HCT116 (cell line): ENCODE data around the gene PSMA3. TPM values are rescaled to one million over a fixed set of nuclear protein-coding genes. Genes with fewer than 3 reads are reported as not detected.

ENCODE experiments used
- ATAC-seq: fragments of 200-7000 bp; cut with Tn5 transposase; 2 replicates; pipeline ENCODE4 v1.9.1; 2020; ENCODE audit warnings: mild to moderate bottlenecking, moderate library complexity
- BruUV-seq: library from RNA; stranded (reverse); fragments of 400-500 nt; replicated peaks from 2 replicates; lab custom pipeline; 2021; lab: Mats Ljungman, UMichigan
- CTCF ChIA-PET: fragments of 300-600 bp; sonication (Branson Sonifier 250); formaldehyde crosslinking; loops from one replicate; lab custom pipeline; 2021; ENCODE audit warnings: antibody characterized with exemption; lab: Charles Lee
- POLR2A ChIA-PET: fragments of 300-600, 350-600 bp; sonication (Branson Sonifier 250); formaldehyde crosslinking; loops from one replicate; lab custom pipeline; 2021; ENCODE audit warnings: antibody characterized with exemption; lab: Charles Lee
- RAD21 ChIA-PET, 2 experiments: fragments of 300-600 bp; sonication (Branson Sonifier 250); formaldehyde crosslinking; loops; one replicate each; lab custom pipeline; 2023; ENCODE audit warnings: low total read pairs in 2 of 2; ENCODE audit not compliant: uncharacterized antibody in 2 of 2, unreplicated experiment in 2 of 2, low non-redundant PET in 1 of 2; lab: Charles Lee
- DNase-seq: peaks from one replicate; pipeline ENCODE4 v3.0.0-alpha.2; 2010; ENCODE audit warnings: low read depth, low spot score
- H2AFZ ChIP-seq: fragments of 200-600 bp; shearing (Covaris generic), sonication (generic); 2 replicates; pipeline ENCODE4 v1.6.1; 2017; ENCODE audit warnings: low read depth, mixed run types, mixed read lengths, antibody characterized with exemption, low read length; ENCODE audit not compliant: poor library complexity, severe bottlenecking
- H3K27ac ChIP-seq: 2 replicates; pipeline ENCODE4 v1.5.1; 2012; ENCODE audit warnings: low read depth, low read length
- H3K27me3 ChIP-seq: fragments of 200-600 bp; sonication (generic); 2 replicates; pipeline ENCODE4 v1.6.1; 2016; ENCODE audit warnings: mixed run types, low read length, mixed read lengths; ENCODE audit not compliant: insufficient read depth
- H3K36me3 ChIP-seq, 2 experiments: fragments of 200-500 bp in 1 of 2; fragments of 200-600 bp in 1 of 2; sonication (Bioruptor generic) in 1 of 2; sonication (generic) in 1 of 2; 2 replicates each; pipeline versions ENCODE4 v1.5.1 to v1.6.1; 2014 to 2016; ENCODE audit warnings: low read length in 2 of 2, inconsistent platforms in 1 of 2, mixed read lengths in 1 of 2, mixed run types in 1 of 2; ENCODE audit not compliant: insufficient read depth in 2 of 2, control insufficient read depth in 1 of 2
- H3K4me1 ChIP-seq, 2 experiments: fragments of 200-600 bp in 1 of 2; sonication (generic) in 1 of 2; 2 replicates each; pipeline versions ENCODE4 v1.5.1 to v1.6.1; 2012 to 2017; ENCODE audit warnings: low read length in 2 of 2, inconsistent platforms in 1 of 2, mild to moderate bottlenecking in 1 of 2, mixed read lengths in 1 of 2, mixed run types in 1 of 2, moderate library complexity in 1 of 2; ENCODE audit not compliant: insufficient read depth in 2 of 2, control insufficient read depth in 1 of 2
- H3K4me2 ChIP-seq: fragments of 200-600 bp; sonication (generic); 2 replicates; pipeline ENCODE4 v1.6.1; 2017; ENCODE audit warnings: mixed run types, low read length, mixed read lengths
- H3K4me3 ChIP-seq, 2 experiments: fragments of 200-600 bp in 1 of 2; sonication (generic) in 1 of 2; replicated peaks in 1 of 2; 2 replicates each; pipeline ENCODE4 v1.5.1; 2011 to 2016; ENCODE audit warnings: low read length in 2 of 2, control low read depth in 1 of 2, low read depth in 1 of 2, mild to moderate bottlenecking in 1 of 2, mixed read lengths in 1 of 2, mixed run types in 1 of 2
- H3K79me2 ChIP-seq: fragments of 200-600 bp; sonication (generic); 2 replicates; pipeline ENCODE4 v1.6.1; 2017; ENCODE audit warnings: mild to moderate bottlenecking, mixed run types, low read length, moderate library complexity, mixed read lengths; ENCODE audit not compliant: insufficient read depth
- H3K9ac ChIP-seq: fragments of 200-600 bp; sonication (generic); 2 replicates; pipeline ENCODE4 v1.6.1; 2016; ENCODE audit warnings: low read length, mixed read lengths
- H3K9me2 ChIP-seq: fragments of 200-600 bp; sonication (generic), shearing (Covaris generic); 2 replicates; pipeline ENCODE4 v1.6.1; 2017; ENCODE audit warnings: mixed run types, mild to moderate bottlenecking, moderate library complexity; ENCODE audit not compliant: insufficient read depth
- H3K9me3 ChIP-seq, 2 experiments: fragments of 200-500 bp in 1 of 2; fragments of 200-600 bp in 1 of 2; sonication (Bioruptor generic) in 1 of 2; sonication (generic) in 1 of 2; 2 replicates each; pipeline ENCODE4 v1.6.1; 2014 to 2017; ENCODE audit warnings: low read length in 2 of 2, mixed read lengths in 2 of 2, inconsistent platforms in 1 of 2, low read depth in 1 of 2, mild to moderate bottlenecking in 1 of 2, mixed run types in 1 of 2, moderate library complexity in 1 of 2; ENCODE audit not compliant: control insufficient read depth in 1 of 2, insufficient read depth in 1 of 2
- H4K20me1 ChIP-seq: fragments of 200-600 bp; sonication (generic), shearing (Covaris generic); 2 replicates; pipeline ENCODE4 v1.6.1; 2017; ENCODE audit warnings: mixed run types, mild to moderate bottlenecking, moderate library complexity; ENCODE audit not compliant: insufficient read depth
- CBX3 ChIP-seq: IDR thresholded peaks from 2 replicates; pipeline ENCODE4 v1.6.1; 2012; ENCODE audit warnings: low read depth
- EGR1 ChIP-seq: IDR thresholded peaks from 2 replicates; pipeline ENCODE4 v1.6.1; 2012; ENCODE audit warnings: low read depth
- EZH2 ChIP-seq: fragments of 200-600 bp; sonication (generic); IDR thresholded peaks from 2 replicates; pipeline ENCODE4 v1.6.1; 2017; ENCODE audit warnings: antibody characterized with exemption, mixed run types
- EZH2phosphoT487 ChIP-seq: fragments of 200-600 bp; IDR thresholded peaks from 2 replicates; pipeline ENCODE4 v1.6.1; 2018; ENCODE audit warnings: antibody characterized with exemption, borderline replicate concordance
- FOSL1 ChIP-seq: IDR thresholded peaks from 2 replicates; pipeline ENCODE4 v1.6.1; 2012; ENCODE audit warnings: low read depth
- POLR2A ChIP-seq: IDR thresholded peaks from 2 replicates; pipeline ENCODE4 v1.7.0; 2011; ENCODE audit warnings: borderline replicate concordance; ENCODE audit not compliant: insufficient read depth, insufficient read length; ENCODE audit errors: extremely low read depth
- RAD21 ChIP-seq: IDR thresholded peaks from 2 replicates; pipeline ENCODE4 v1.6.1; 2012; ENCODE audit warnings: low read depth, mild to moderate bottlenecking
- ZNF274 ChIP-seq: fragments of 200-500 bp; sonication (Bioruptor generic); IDR thresholded peaks from 2 replicates; pipeline ENCODE4 v1.6.1; 2014; ENCODE audit warnings: mild to moderate bottlenecking, low read depth, low read length, inconsistent platforms
- intact Hi-C: fragments of 100-400 bp; cut with micrococcal nuclease; formaldehyde crosslinking; loops from 2 replicates; pipeline ENCODE4 v1.10.0; 2022
- total RNA-seq: library from RNA; stranded (reverse); gene quantifications from one replicate; pipeline ENCODE4 v1.2.1, GENCODE V29; 2021; ENCODE audit not compliant: unreplicated experiment
- TF ChIP-seq, protein P1 (sequence below), 3 experiments: fragments of 200-600 bp in 1 of 3; sonication (generic) in 1 of 3; IDR thresholded peaks in 2 of 3; conservative IDR thresholded peaks in 1 of 3; 2 replicates each; pipeline ENCODE4 v1.5.1; 2012 to 2017; ENCODE audit warnings: low read depth in 2 of 3, low read length in 2 of 3, antibody characterized with exemption in 1 of 3, borderline replicate concordance in 1 of 3, control low read depth in 1 of 3, mild to moderate bottlenecking in 1 of 3, mixed read lengths in 1 of 3, mixed run types in 1 of 3, moderate library complexity in 1 of 3; ENCODE audit not compliant: insufficient read depth in 1 of 3
- TF ChIP-seq, protein P2 (sequence below): IDR thresholded peaks from 2 replicates; pipeline ENCODE4 v1.6.1; 2012
- TF ChIP-seq, protein P3 (sequence below): IDR thresholded peaks from 2 replicates; pipeline ENCODE4 v1.6.1; 2012; ENCODE audit warnings: low read depth
- TF ChIP-seq, protein P4 (sequence below): IDR thresholded peaks from 2 replicates; pipeline ENCODE4 v1.6.1; 2011; ENCODE audit warnings: mild to moderate bottlenecking, low read length, moderate library complexity; ENCODE audit not compliant: insufficient replicate concordance; ENCODE audit errors: extremely low read depth

PSMA3 gene
- total RNA-seq, 1 experiment from 2014 or later = 267 TPM

DNA sequence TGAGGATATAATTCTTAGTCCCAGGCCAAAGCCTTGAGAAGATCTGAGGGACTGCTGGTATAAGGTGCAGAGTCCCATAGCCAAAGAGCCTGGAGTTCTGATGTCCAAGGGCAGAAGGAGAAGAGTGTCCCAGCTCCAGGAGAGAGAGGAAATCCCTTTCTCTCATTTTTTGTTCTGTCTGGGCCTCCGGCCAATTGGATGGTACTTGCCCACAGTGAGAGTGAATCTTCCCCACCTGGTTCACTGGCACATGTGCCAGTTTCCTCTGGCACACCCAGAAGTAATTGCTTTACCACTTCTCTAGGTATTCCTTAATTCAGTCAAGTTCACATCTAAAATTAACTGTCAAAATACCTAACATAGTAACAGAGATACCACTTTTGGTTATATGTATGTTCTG, 69.1 kb downstream of the PSMA3 start:
- Histone ChIP-seq H3K36me3 (no peaks in the 10 kb centered on the region; a peak in 1 of 4 replicates), H3K9ac (no peak overlapping the region), H2AFZ (no peak overlapping the region), H3K4me1 (no peaks in the 10 kb centered on the region), H3K27me3 (no peaks in the 10 kb centered on the region), H3K9me3 (no peaks in the 10 kb centered on the region), H3K79me2 (no peaks in the 10 kb centered on the region), H3K4me3 (no peak overlapping the region), H3K4me2 (no peak overlapping the region), H3K9me2 (no peaks in the 10 kb centered on the region), H3K27ac (no peak overlapping the region), H4K20me1 (no peaks in the 10 kb centered on the region)
- BruUV-seq = no TSS peak
- ChIA-PET CTCF (interaction anchor here (1.2 kb wide), 1 partner anchor 16 kb away, joined by 3 read pairs; the partner anchor contains the start of gene ARID4A), POLR2A (no interaction called here), RAD21 (no interaction called here)
- TF ChIP-seq ZNF274 (no peak), POLR2A (no peak), RAD21 (no peak), CBX3 (no peak), EZH2 (no peak), EZH2phosphoT487 (no peak), FOSL1 (no peak), EGR1 (no peak)
- TF ChIP-seq, protein P1, sequence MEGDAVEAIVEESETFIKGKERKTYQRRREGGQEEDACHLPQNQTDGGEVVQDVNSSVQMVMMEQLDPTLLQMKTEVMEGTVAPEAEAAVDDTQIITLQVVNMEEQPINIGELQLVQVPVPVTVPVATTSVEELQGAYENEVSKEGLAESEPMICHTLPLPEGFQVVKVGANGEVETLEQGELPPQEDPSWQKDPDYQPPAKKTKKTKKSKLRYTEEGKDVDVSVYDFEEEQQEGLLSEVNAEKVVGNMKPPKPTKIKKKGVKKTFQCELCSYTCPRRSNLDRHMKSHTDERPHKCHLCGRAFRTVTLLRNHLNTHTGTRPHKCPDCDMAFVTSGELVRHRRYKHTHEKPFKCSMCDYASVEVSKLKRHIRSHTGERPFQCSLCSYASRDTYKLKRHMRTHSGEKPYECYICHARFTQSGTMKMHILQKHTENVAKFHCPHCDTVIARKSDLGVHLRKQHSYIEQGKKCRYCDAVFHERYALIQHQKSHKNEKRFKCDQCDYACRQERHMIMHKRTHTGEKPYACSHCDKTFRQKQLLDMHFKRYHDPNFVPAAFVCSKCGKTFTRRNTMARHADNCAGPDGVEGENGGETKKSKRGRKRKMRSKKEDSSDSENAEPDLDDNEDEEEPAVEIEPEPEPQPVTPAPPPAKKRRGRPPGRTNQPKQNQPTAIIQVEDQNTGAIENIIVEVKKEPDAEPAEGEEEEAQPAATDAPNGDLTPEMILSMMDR (IDR thresholded peaks at IDR 0.05 in 2 of 3, conservative IDR thresholded peaks at IDR 0.05 in 1 of 3; ENCODE audit: borderline replicate concordance in 1 of 3, insufficient read depth in 1 of 3, low read depth in 2 of 3, low read length in 2 of 3) = no peak
- TF ChIP-seq, protein P2, sequence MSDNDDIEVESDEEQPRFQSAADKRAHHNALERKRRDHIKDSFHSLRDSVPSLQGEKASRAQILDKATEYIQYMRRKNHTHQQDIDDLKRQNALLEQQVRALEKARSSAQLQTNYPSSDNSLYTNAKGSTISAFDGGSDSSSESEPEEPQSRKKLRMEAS = no peak
- TF ChIP-seq, protein P3, sequence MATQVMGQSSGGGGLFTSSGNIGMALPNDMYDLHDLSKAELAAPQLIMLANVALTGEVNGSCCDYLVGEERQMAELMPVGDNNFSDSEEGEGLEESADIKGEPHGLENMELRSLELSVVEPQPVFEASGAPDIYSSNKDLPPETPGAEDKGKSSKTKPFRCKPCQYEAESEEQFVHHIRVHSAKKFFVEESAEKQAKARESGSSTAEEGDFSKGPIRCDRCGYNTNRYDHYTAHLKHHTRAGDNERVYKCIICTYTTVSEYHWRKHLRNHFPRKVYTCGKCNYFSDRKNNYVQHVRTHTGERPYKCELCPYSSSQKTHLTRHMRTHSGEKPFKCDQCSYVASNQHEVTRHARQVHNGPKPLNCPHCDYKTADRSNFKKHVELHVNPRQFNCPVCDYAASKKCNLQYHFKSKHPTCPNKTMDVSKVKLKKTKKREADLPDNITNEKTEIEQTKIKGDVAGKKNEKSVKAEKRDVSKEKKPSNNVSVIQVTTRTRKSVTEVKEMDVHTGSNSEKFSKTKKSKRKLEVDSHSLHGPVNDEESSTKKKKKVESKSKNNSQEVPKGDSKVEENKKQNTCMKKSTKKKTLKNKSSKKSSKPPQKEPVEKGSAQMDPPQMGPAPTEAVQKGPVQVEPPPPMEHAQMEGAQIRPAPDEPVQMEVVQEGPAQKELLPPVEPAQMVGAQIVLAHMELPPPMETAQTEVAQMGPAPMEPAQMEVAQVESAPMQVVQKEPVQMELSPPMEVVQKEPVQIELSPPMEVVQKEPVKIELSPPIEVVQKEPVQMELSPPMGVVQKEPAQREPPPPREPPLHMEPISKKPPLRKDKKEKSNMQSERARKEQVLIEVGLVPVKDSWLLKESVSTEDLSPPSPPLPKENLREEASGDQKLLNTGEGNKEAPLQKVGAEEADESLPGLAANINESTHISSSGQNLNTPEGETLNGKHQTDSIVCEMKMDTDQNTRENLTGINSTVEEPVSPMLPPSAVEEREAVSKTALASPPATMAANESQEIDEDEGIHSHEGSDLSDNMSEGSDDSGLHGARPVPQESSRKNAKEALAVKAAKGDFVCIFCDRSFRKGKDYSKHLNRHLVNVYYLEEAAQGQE = no peak
- TF ChIP-seq, protein P4, sequence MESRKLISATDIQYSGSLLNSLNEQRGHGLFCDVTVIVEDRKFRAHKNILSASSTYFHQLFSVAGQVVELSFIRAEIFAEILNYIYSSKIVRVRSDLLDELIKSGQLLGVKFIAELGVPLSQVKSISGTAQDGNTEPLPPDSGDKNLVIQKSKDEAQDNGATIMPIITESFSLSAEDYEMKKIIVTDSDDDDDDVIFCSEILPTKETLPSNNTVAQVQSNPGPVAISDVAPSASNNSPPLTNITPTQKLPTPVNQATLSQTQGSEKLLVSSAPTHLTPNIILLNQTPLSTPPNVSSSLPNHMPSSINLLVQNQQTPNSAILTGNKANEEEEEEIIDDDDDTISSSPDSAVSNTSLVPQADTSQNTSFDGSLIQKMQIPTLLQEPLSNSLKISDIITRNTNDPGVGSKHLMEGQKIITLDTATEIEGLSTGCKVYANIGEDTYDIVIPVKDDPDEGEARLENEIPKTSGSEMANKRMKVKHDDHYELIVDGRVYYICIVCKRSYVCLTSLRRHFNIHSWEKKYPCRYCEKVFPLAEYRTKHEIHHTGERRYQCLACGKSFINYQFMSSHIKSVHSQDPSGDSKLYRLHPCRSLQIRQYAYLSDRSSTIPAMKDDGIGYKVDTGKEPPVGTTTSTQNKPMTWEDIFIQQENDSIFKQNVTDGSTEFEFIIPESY = no peak
- ATAC-seq (no peak), DNase-seq (no peak)
- intact Hi-C loops = no loop called here
